Activated CD4-positive, alpha-beta T cell treated with anti-CD3 and anti-CD28 coated beads for 48 hours (primary cell): ENCODE measurements around the gene GARNL3.

Experiments used
- DNase-seq: peaks from one replicate; pipeline ENCODE4 v3.0.0-alpha.2; 2020

Gene GARNL3

GRCh38 chr9:127233989-127234388 is 30.6 kb upstream of the GARNL3 start:
- no peak for DNase-seq

- no peak for DNase-seq
These were observed 26.8 kb upstream of the GARNL3 start for GRCh38 chr9:127237801-127238200.

GRCh38 chr9:127241354-127241753 is 23.2 kb upstream of the GARNL3 start:
- DNase-seq = no peak

GRCh38 chr9:127244609-127245601 is 19.7 kb upstream of the GARNL3 start:
- peak; percentile 97 for DNase-seq

GRCh38 chr9:127245637-127246164 is 18.9 kb upstream of the GARNL3 start:
- no peak for DNase-seq

- no peak for DNase-seq
These were observed 16.3 kb upstream of the GARNL3 start for GRCh38 chr9:127248241-127248640.

- DNase-seq = no peak
These were observed 14.7 kb upstream of the GARNL3 start for GRCh38 chr9:127249877-127250276.

GRCh38 chr9:127250896-127251391 is 13.6 kb upstream of the GARNL3 start:
- DNase-seq = no peak

- no peak for DNase-seq
These were observed 11.9 kb upstream of the GARNL3 start for GRCh38 chr9:127252410-127253318.

- DNase-seq = no peak
These were observed 11.1 kb upstream of the GARNL3 start for GRCh38 chr9:127253446-127253845.

GRCh38 chr9:127255692-127256091 is 8.9 kb upstream of the GARNL3 start:
- no peak for DNase-seq

- no peak for DNase-seq
These were observed 8.2 kb upstream of the GARNL3 start for GRCh38 chr9:127256324-127256723.

GRCh38 chr9:127258606-127259471 is 5.7 kb upstream of the GARNL3 start:
- DNase-seq = no peak

- no peak for DNase-seq
These were observed 2.0 kb upstream of the GARNL3 start for GRCh38 chr9:127262602-127263001.

GRCh38 chr9:127263237-127263636 is 1.3 kb upstream of the GARNL3 start:
- no peak for DNase-seq

- no peak for DNase-seq
These were observed 910 bp upstream of the GARNL3 start for GRCh38 chr9:127263664-127264063.

GRCh38 chr9:127267793-127268525 is 3.4 kb downstream of the GARNL3 start:
- DNase-seq = no peak

GRCh38 chr9:127269449-127269848 is 4.9 kb downstream of the GARNL3 start:
- DNase-seq = no peak

GRCh38 chr9:127273326-127273725 is 8.8 kb downstream of the GARNL3 start:
- DNase-seq = no peak

- DNase-seq = no peak
These were observed 12.5 kb downstream of the GARNL3 start for GRCh38 chr9:127277099-127277498.

- DNase-seq = no peak
These were observed 13.2 kb downstream of the GARNL3 start for GRCh38 chr9:127277770-127278169.
